ENCODE results near the gene RRP9. TPM values are rescaled to one million over a fixed set of nuclear protein-coding genes. Genes with fewer than 3 reads are reported as not detected.

Gene RRP9
- total and polyA plus RNA-seq, 12 donors: 13.4 to 39.8 (median 20.5) TPM

DNA sequence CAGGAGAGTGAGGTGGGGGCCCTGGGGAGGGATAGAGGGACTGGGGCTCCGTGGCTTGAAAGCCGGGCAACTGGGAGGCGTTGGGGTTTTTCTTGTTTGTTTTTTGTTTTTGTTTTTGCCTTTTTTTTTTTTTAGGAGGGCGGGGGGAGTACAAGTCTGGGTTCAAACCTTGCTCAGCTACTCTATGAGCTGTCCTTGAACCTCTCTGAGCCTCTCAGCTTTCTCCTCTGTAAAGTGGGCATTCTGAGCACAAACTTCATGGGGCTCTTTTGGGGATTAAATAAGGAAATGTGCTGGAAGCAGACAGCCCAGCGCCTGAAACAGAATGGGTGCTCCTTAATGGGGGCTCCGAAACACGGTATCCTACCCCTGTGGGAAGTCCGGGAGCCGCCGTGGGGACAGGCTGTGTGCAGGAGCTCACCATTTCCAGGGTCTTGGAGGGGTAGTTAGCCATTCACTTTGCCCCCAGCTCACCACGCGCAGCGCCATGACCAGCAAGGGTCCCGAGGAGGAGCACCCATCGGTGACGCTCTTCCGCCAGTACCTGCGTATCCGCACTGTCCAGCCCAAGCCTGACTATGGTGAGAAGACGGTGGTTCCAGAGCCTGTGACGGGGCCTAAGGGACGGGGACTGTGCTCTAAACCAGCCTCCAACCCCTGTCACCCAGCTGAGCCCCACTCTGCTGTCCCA is 42.0 kb upstream of the RRP9 start:
- WGBS, 4 donors: 61 to 67% (median 66%) methylated on average over 21 to 22 of the region's 22 CpGs
- no peak for DNase-seq
- Histone ChIP-seq H3K4me3 (peak overlapping the region in 2 of 4 donors; percentile 19 to 39), H3K27ac (peak overlapping the region; percentile 90 to 98 (median 93)), H3K27me3 (no peaks in the 10 kb centered on the region), H3K9me3 (replicated peaks in 1 of 3) (no peaks in the 10 kb centered on the region), H3K4me1 (replicated peaks in 1 of 2) (peaks cover 23 to 26% of the 10 kb centered on the region in 2 donors), H3K36me3 (replicated peaks in 1 of 2) (no peaks in the 10 kb centered on the region)
- intact Hi-C loops (cut with DNase I): no loop called here
- TF ChIP-seq, protein P1, sequence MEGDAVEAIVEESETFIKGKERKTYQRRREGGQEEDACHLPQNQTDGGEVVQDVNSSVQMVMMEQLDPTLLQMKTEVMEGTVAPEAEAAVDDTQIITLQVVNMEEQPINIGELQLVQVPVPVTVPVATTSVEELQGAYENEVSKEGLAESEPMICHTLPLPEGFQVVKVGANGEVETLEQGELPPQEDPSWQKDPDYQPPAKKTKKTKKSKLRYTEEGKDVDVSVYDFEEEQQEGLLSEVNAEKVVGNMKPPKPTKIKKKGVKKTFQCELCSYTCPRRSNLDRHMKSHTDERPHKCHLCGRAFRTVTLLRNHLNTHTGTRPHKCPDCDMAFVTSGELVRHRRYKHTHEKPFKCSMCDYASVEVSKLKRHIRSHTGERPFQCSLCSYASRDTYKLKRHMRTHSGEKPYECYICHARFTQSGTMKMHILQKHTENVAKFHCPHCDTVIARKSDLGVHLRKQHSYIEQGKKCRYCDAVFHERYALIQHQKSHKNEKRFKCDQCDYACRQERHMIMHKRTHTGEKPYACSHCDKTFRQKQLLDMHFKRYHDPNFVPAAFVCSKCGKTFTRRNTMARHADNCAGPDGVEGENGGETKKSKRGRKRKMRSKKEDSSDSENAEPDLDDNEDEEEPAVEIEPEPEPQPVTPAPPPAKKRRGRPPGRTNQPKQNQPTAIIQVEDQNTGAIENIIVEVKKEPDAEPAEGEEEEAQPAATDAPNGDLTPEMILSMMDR (IDR thresholded peaks at IDR 0.05): no peak

GRCh38 chr3:51982838-51983577 is 41.3 kb upstream of the RRP9 start, which contains the start of gene ACY1:
Gene ACY1, plus strand, starts transcription at chr3:51983535. Its CDS starts 530 bp downstream, at chr3:51984065.
- H3K27ac ChIP-seq: peak within 1 kb of the TSS; percentile 90 to 98 (median 93)
- peak; percentile 87 to 92 (median 89) for DNase-seq
- intact Hi-C loops (cut with DNase I): no loop called here
- H3K9me3 ChIP-seq (replicated peaks in 1 of 3): no peaks in the 10 kb centered on the region
- WGBS, 4 donors: 0 to 1% (median 1%) methylated on average over 21 to 68 of the region's 68 CpGs
- no peaks in the 10 kb centered on the region for H3K36me3 ChIP-seq (replicated peaks in 1 of 2)
- no peaks in the 10 kb centered on the region for H3K27me3 ChIP-seq
- H3K4me3 ChIP-seq: peak within 1 kb of the TSS in 3 of 4 donors; percentile 19 to 39 (median 27)
- peaks cover 23 to 26% of the 10 kb centered on the region in 2 donors for H3K4me1 ChIP-seq (replicated peaks in 1 of 2)
- TF ChIP-seq, protein P1 (IDR thresholded peaks at IDR 0.05): no peak
- peak; percentile 68 to 86 for TF ChIP-seq POLR2A (IDR thresholded peaks at IDR 0.05)

- WGBS, 4 donors: 0 to 14% (median 4%) methylated on average over 4 of the region's 4 CpGs
- no peaks in the 10 kb centered on the region for H3K27me3 ChIP-seq
- TF ChIP-seq, protein P1 (IDR thresholded peaks at IDR 0.05): peak in 5 of 6 experiments; percentile 39 to 55 (median 49)
- no peak for TF ChIP-seq POLR2A (IDR thresholded peaks at IDR 0.05)
- no peaks in the 10 kb centered on the region for H3K36me3 ChIP-seq (replicated peaks in 1 of 2)
- peak in 5 of 7 donors; percentile 40 to 62 (median 56) for DNase-seq
- peak overlapping the region; percentile 90 to 98 (median 93) for H3K27ac ChIP-seq
- no peaks in the 10 kb centered on the region for H3K9me3 ChIP-seq (replicated peaks in 1 of 3)
- intact Hi-C loops (cut with DNase I): no loop called here
- peak overlapping the region in 3 of 4 donors; percentile 19 to 39 (median 27) for H3K4me3 ChIP-seq
- H3K4me1 ChIP-seq (replicated peaks in 1 of 2): peaks cover 23 to 26% of the 10 kb centered on the region in 2 donors
Measured at GRCh38 chr3:51982352-51982837, 40.7 kb upstream of the RRP9 start.

DNA sequence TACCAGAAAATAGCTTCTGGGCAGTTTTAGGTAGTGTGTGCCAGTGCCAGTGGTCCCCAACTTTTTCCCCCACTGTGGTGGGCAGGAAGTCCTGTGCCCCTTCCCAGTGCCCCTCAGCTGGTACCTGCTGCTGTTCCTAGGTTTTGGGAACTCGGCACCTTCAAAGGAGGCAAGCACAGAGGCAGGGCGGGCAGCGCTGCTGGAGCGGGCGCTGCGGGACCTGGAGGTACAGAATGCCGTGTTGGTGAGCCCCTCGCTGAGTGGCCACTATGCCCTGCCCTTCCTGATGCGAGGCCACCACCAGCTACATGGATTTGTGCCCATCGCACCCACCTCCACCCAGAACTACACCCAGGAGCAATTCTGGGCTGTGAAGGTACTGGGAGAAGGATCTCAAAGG is 38.5 kb upstream of the RRP9 start:
- Histone ChIP-seq H3K36me3 (replicated peaks in 1 of 2) (no peaks in the 10 kb centered on the region), H3K4me1 (replicated peaks in 1 of 2) (peaks cover 31 to 37% of the 10 kb centered on the region in 2 donors), H3K4me3 (no peak overlapping the region), H3K27ac (peak overlapping the region in 1 of 5 donors; percentile 37), H3K27me3 (no peaks in the 10 kb centered on the region), H3K9me3 (replicated peaks in 1 of 3) (no peaks in the 10 kb centered on the region)
- TF ChIP-seq, protein P1 (IDR thresholded peaks at IDR 0.05): no peak
- TF ChIP-seq POLR2A (IDR thresholded peaks at IDR 0.05): no peak
- intact Hi-C loops (cut with DNase I): no loop called here
- no peak for DNase-seq
- 98 to 100% (median 99%) methylated on average over 1 to 10 of the region's 10 CpGs for WGBS, 4 donors

Measured in adrenal gland (tissue), 12 donors.